ENCODE measurements around the gene NKD1. TPM values are rescaled to one million over a fixed set of nuclear protein-coding genes. Genes with fewer than 3 reads are reported as not detected.

The NKD1 gene
- polyA plus RNA-seq, 1 donor, result 5.3 TPM

DNA sequence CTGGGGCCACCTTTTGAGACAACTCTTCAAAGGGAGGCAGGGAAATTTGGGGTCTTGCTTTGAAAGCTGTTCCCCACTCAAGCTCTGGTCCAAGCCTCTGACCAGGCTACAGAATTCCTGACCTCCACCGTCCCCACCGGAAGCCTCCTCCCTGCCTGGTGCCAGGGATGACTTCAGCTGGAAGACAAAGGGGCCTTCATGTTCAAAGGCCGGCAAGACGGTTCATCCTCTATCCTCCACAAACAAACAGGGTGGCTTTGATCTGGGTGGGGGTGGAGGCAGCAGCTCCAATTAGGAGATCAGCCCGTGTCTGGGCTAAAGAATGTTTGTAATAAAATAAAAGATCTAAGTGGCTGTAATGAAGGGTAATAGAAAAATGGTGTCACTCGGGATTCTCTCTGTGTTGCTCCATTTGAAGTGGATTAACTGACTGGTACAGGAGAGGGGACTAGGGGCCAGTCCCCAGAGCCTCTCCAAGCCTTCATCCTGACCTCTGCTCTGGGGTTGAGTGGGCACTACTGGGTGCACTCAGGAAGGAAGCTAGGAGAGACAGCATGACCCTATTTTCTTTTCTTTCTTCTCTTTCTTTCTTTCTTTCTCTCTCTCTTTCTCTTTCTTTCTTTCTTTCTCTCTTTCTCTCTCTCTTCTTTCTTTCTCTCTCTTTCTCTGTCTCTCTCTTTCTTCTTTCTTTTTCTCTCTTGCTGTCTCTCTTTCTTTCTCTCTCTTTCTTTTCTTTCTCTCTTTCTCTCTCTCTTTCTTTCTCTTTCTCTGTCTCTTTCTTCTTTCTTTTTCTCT lies 27.5 kb upstream of the NKD1 start:
- Histone ChIP-seq H3K4me1 (ENCODE audit: control insufficient read depth, insufficient read depth, low read length) (no peaks in the 10 kb centered on the region), H3K9me3 (ENCODE audit: control insufficient read depth, low read depth, low read length) (peaks cover 10% of the 10 kb centered on the region), H3K27ac (ENCODE audit: low read length) (no peak overlapping the region), H3K4me3 (ENCODE audit: low read length) (no peak overlapping the region), H3K36me3 (ENCODE audit: control insufficient read depth, insufficient read depth, low read length) (no peaks in the 10 kb centered on the region), H3K27me3 (ENCODE audit: control insufficient read depth, insufficient read depth, low read length) (peaks cover 12% of the 10 kb centered on the region)
- DNase-seq, result no peak
- WGBS (ENCODE audit: insufficient coverage, low lambda C conversion rate), result no CpG with 5 or more reads among the region's 6 CpGs

DNA sequence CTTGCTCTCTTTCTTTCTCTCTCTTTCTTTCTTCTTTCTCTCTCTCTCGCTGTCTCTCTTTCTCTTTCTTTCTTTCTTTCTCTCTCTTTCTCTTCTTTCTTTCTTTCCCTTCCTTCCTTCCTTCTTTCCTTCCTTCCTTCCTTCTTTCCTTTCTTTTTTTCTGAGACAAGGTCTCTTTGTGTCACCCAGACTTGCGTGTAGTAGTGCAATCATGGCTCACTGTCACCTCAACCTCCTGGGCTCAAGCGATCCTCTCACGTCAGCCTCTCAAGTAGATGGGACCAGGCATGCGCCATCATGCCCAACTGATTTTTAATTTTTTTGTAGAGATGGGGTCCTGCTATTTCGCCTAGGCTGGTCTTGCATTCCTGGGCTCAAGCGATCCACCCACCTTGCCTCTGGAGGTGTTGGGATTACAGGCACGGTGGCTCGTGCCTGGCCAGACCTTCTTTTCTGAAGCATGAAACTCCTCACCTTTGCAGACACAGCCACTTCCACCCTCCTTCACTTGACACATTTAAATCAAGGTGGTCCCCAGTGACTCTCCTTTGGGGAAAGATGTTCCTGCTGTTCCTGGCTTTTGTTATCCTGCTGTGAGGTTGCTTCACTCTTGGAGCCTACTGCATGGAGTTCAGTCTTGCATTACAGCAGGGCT lies 26.8 kb upstream of the NKD1 start:
- no peaks in the 10 kb centered on the region for H3K4me1 ChIP-seq (ENCODE audit: control insufficient read depth, insufficient read depth, low read length)
- no peak for DNase-seq
- H3K4me3 ChIP-seq (ENCODE audit: low read length), result no peak overlapping the region
- 92% methylated on average over 4 of the region's 9 CpGs for WGBS (ENCODE audit: insufficient coverage, low lambda C conversion rate)
- H3K27me3 ChIP-seq (ENCODE audit: control insufficient read depth, insufficient read depth, low read length), result peaks cover 16% of the 10 kb centered on the region
- H3K9me3 ChIP-seq (ENCODE audit: control insufficient read depth, low read depth, low read length), result peaks cover 10% of the 10 kb centered on the region
- H3K36me3 ChIP-seq (ENCODE audit: control insufficient read depth, insufficient read depth, low read length), result no peaks in the 10 kb centered on the region
- H3K27ac ChIP-seq (ENCODE audit: low read length), result no peak overlapping the region

DNA sequence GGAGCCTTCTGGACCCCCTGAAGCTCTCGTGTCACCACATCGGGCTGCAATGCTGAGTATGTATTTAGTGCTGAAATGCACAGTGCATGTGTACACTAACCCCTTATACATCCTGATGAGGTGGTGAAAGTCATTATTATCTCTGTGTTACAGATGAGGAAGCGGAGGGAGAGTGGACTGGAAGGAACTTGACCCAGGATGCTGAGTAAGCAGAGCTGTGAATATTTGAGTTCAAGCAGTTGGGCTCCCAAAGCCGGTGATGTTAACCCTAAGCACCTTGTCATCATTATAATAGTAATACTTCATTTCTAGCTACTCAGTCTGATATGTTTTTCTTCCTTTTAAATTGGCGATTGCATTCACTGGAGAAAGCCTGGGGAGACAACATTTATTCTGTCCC lies 25.9 kb upstream of the NKD1 start:
- WGBS (ENCODE audit: insufficient coverage, low lambda C conversion rate), result no CpG with 5 or more reads among the region's 5 CpGs
- Histone ChIP-seq H3K4me3 (ENCODE audit: low read length) (no peak overlapping the region), H3K27ac (ENCODE audit: low read length) (no peak overlapping the region), H3K9me3 (ENCODE audit: control insufficient read depth, low read depth, low read length) (peaks cover 6% of the 10 kb centered on the region), H3K4me1 (ENCODE audit: control insufficient read depth, insufficient read depth, low read length) (no peaks in the 10 kb centered on the region), H3K27me3 (ENCODE audit: control insufficient read depth, insufficient read depth, low read length) (peaks cover 21% of the 10 kb centered on the region), H3K36me3 (ENCODE audit: control insufficient read depth, insufficient read depth, low read length) (no peaks in the 10 kb centered on the region)
- no peak for DNase-seq

DNA sequence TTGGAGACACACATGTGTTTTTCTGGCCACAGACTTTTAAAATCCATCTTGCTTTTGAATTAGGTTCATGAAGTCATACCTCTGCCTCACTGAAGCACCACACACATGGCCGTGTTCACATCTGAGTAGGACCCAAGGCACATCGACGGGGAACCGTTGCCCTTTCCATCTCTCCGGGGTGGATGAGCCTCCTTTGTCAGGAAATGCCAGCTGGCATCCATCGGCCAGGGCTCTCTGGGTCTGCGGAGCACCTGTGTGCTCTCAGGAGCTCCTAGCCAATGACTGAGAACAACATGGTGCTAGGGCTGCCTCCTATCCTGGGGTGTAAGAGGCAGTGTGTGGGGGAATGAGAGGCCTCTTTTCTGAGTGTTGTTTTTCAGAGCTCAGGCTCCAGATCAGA lies 24.5 kb upstream of the NKD1 start:
- H3K4me1 ChIP-seq (ENCODE audit: control insufficient read depth, insufficient read depth, low read length), result no peaks in the 10 kb centered on the region
- WGBS (ENCODE audit: insufficient coverage, low lambda C conversion rate), result no CpG with 5 or more reads among the region's 7 CpGs
- H3K36me3 ChIP-seq (ENCODE audit: control insufficient read depth, insufficient read depth, low read length), result no peaks in the 10 kb centered on the region
- DNase-seq, result no peak
- no peak overlapping the region for H3K4me3 ChIP-seq (ENCODE audit: low read length)
- peaks cover 21% of the 10 kb centered on the region for H3K27me3 ChIP-seq (ENCODE audit: control insufficient read depth, insufficient read depth, low read length)
- H3K9me3 ChIP-seq (ENCODE audit: control insufficient read depth, low read depth, low read length), result no peaks in the 10 kb centered on the region
- no peak overlapping the region for H3K27ac ChIP-seq (ENCODE audit: low read length)

GRCh38 chr16:50525262-50525661 lies 22.9 kb upstream of the NKD1 start:
- H3K27me3 ChIP-seq (ENCODE audit: control insufficient read depth, insufficient read depth, low read length), result peaks cover 21% of the 10 kb centered on the region
- no peak overlapping the region for H3K27ac ChIP-seq (ENCODE audit: low read length)
- H3K9me3 ChIP-seq (ENCODE audit: control insufficient read depth, low read depth, low read length), result no peaks in the 10 kb centered on the region
- H3K4me1 ChIP-seq (ENCODE audit: control insufficient read depth, insufficient read depth, low read length), result no peaks in the 10 kb centered on the region
- no CpG with 5 or more reads among the region's 3 CpGs for WGBS (ENCODE audit: insufficient coverage, low lambda C conversion rate)
- H3K4me3 ChIP-seq (ENCODE audit: low read length), result no peak overlapping the region
- no peaks in the 10 kb centered on the region for H3K36me3 ChIP-seq (ENCODE audit: control insufficient read depth, insufficient read depth, low read length)
- DNase-seq, result no peak

DNA sequence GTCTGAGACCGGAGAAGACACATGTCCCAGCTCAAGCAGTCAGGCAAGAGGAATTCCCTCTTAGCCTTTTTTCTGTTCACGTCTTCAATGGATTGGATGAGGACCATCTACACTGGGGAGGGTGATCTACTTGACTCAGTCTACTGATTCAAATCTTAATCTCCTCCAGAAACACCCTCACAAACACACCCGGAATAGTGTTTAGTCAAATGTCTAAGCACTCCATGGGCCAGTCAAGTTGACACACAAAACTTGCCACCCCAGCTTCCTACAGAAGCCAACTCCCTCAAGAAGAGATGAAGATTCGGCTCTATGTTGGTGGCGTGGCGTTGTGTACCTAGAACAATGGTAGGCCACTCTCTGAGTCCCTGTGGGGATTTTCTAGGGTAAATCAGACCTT lies 22.5 kb upstream of the NKD1 start:
- H3K27ac ChIP-seq (ENCODE audit: low read length), result no peak overlapping the region
- WGBS (ENCODE audit: insufficient coverage, low lambda C conversion rate), result no CpG with 5 or more reads among the region's 6 CpGs
- no peak for DNase-seq
- H3K4me3 ChIP-seq (ENCODE audit: low read length), result no peak overlapping the region
- H3K36me3 ChIP-seq (ENCODE audit: control insufficient read depth, insufficient read depth, low read length), result no peaks in the 10 kb centered on the region
- no peaks in the 10 kb centered on the region for H3K4me1 ChIP-seq (ENCODE audit: control insufficient read depth, insufficient read depth, low read length)
- H3K27me3 ChIP-seq (ENCODE audit: control insufficient read depth, insufficient read depth, low read length), result peaks cover 19% of the 10 kb centered on the region
- no peaks in the 10 kb centered on the region for H3K9me3 ChIP-seq (ENCODE audit: control insufficient read depth, low read depth, low read length)

DNA sequence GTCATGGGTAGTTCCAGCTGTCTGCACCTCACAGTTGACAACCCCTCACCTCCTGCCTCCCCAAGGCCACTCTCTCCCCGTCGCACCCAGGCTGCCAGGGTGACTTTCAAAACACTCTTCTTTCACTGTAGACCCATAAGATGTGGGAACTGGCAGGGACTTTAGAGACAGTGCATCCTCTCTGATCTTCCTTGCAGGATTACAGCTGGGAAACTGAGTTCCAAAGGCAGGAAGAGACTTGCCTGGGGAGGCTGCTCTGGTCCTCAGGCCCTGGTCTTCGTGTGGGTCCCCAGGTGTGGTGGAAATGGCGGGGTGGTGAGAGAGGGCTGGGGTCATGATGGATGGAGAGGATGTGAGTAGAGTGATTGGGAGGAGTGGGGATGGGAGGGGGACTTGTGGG lies 21.9 kb upstream of the NKD1 start:
- no CpG with 5 or more reads among the region's 4 CpGs for WGBS (ENCODE audit: insufficient coverage, low lambda C conversion rate)
- Histone ChIP-seq H3K36me3 (ENCODE audit: control insufficient read depth, insufficient read depth, low read length) (no peaks in the 10 kb centered on the region), H3K27me3 (ENCODE audit: control insufficient read depth, insufficient read depth, low read length) (peaks cover 18% of the 10 kb centered on the region), H3K4me1 (ENCODE audit: control insufficient read depth, insufficient read depth, low read length) (no peaks in the 10 kb centered on the region), H3K9me3 (ENCODE audit: control insufficient read depth, low read depth, low read length) (no peaks in the 10 kb centered on the region), H3K4me3 (ENCODE audit: low read length) (no peak overlapping the region), H3K27ac (ENCODE audit: low read length) (no peak overlapping the region)
- no peak for DNase-seq

DNA sequence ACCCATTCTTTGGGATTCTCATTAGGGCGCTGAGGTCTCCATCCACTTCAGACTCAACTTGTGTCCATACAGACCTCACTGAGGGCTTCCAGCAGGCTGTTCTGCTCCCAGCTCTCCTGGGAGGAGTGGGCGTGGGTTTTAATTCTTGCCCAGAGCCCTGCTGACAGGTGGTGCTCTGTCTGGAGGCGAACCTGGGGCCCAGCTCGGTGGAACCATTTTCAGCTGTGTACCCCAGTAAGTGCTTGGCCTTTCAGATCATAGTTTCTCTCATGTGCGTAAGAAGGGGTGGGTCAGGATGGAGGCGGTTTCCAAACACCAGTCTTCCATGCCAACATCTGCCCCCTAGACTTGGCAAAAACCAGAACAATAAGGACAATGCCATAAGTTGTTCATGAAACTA lies 21.4 kb upstream of the NKD1 start:
- Histone ChIP-seq H3K36me3 (ENCODE audit: control insufficient read depth, insufficient read depth, low read length) (no peaks in the 10 kb centered on the region), H3K4me1 (ENCODE audit: control insufficient read depth, insufficient read depth, low read length) (no peaks in the 10 kb centered on the region), H3K4me3 (ENCODE audit: low read length) (no peak overlapping the region), H3K27me3 (ENCODE audit: control insufficient read depth, insufficient read depth, low read length) (peaks cover 13% of the 10 kb centered on the region), H3K27ac (ENCODE audit: low read length) (no peak overlapping the region), H3K9me3 (ENCODE audit: control insufficient read depth, low read depth, low read length) (no peaks in the 10 kb centered on the region)
- WGBS (ENCODE audit: insufficient coverage, low lambda C conversion rate), result no CpG with 5 or more reads among the region's 6 CpGs
- no peak for DNase-seq

GRCh38 chr16:50528820-50529219 lies 19.4 kb upstream of the NKD1 start:
- Histone ChIP-seq H3K27me3 (ENCODE audit: control insufficient read depth, insufficient read depth, low read length) (peaks cover 9% of the 10 kb centered on the region), H3K36me3 (ENCODE audit: control insufficient read depth, insufficient read depth, low read length) (no peaks in the 10 kb centered on the region), H3K9me3 (ENCODE audit: control insufficient read depth, low read depth, low read length) (no peaks in the 10 kb centered on the region), H3K27ac (ENCODE audit: low read length) (no peak overlapping the region), H3K4me3 (ENCODE audit: low read length) (no peak overlapping the region), H3K4me1 (ENCODE audit: control insufficient read depth, insufficient read depth, low read length) (no peaks in the 10 kb centered on the region)
- no CpG with 5 or more reads among the region's 1 CpG for WGBS (ENCODE audit: insufficient coverage, low lambda C conversion rate)
- DNase-seq, result no peak

DNA sequence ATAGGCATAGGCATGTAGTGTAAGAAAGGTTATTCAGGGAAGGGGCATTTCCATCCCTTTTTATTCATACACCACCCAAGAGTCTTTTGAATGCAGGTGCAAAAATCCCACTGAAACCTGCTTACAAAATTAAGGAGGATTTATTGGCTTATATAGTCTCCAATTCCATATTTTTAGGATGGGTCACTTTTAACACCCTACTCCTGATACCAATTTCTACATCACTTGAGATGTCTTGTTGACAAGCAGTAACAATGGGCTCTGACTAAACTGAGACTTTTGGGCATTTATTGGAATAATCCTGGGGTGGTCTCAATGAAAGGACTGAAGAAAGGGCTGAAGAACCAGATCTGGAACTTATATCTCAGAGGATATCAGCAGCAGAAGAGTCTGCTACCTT lies 18.9 kb upstream of the NKD1 start:
- DNase-seq, result no peak

More for the DNA sequence above, 18.9 kb upstream of the NKD1 start:
- Histone ChIP-seq H3K4me1 (ENCODE audit: control insufficient read depth, insufficient read depth, low read length) (no peaks in the 10 kb centered on the region), H3K27me3 (ENCODE audit: control insufficient read depth, insufficient read depth, low read length) (peaks cover 9% of the 10 kb centered on the region), H3K27ac (ENCODE audit: low read length) (no peak overlapping the region), H3K9me3 (ENCODE audit: control insufficient read depth, low read depth, low read length) (no peaks in the 10 kb centered on the region), H3K4me3 (ENCODE audit: low read length) (no peak overlapping the region), H3K36me3 (ENCODE audit: control insufficient read depth, insufficient read depth, low read length) (no peaks in the 10 kb centered on the region)
